SK-MEL-5 (cell line): Measurements from ENCODE around the gene SLC6A15. TPM values are rescaled to one million over a fixed set of nuclear protein-coding genes. Genes with fewer than 3 reads are reported as not detected.

Experiments used
- DNase-seq: peaks from one replicate; pipeline ENCODE4 v3.0.0-alpha.2; 2016; ENCODE audit warnings: low read depth, low spot score
- in situ Hi-C: cut with HindIII; loops from 2 replicates; pipeline ENCODE4 v1.10.0; 2016; ENCODE audit warnings: low sequenced_read_pairs, high pct_unique_total_duplicates, low pct_unique_long_range_greater_than_20kb
- total RNA-seq: library from RNA; depleted of rRNA; stranded (reverse); fragments of >200 nt; shearing (Covaris generic); gene quantifications from 2 replicates; pipeline ENCODE4 v1.2.3, GENCODE V29; 2014

The SLC6A15 gene
- total RNA-seq, 1 experiment from 2014 or later, result 101 TPM

GRCh38 chr12:84891106-84891838 is 21.3 kb downstream of the SLC6A15 start:
- no peak for DNase-seq
- in situ Hi-C loops, result no loop called here

GRCh38 chr12:84889818-84890217 is 22.8 kb downstream of the SLC6A15 start:
- in situ Hi-C loops, result loop anchor here (10.0 kb wide), 1 partner anchor 145 kb away; the partner anchor contains the start of genes LRRIQ1 and TSPAN19
- DNase-seq, result no peak

GRCh38 chr12:84888861-84889260 is 23.7 kb downstream of the SLC6A15 start:
- in situ Hi-C loops, result loop anchor here (10.0 kb wide), 1 partner anchor 146 kb away; the partner anchor contains the start of genes LRRIQ1 and TSPAN19
- no peak for DNase-seq

GRCh38 chr12:84877340-84877739 is 35.3 kb downstream of the SLC6A15 start:
- DNase-seq, result no peak
- in situ Hi-C loops, result no loop called here

GRCh38 chr12:84875241-84875640 is 37.4 kb downstream of the SLC6A15 start:
- DNase-seq, result peak; percentile 79
- in situ Hi-C loops, result no loop called here

GRCh38 chr12:84874825-84875139 is 37.8 kb downstream of the SLC6A15 start:
- in situ Hi-C loops, result no loop called here
- no peak for DNase-seq

- in situ Hi-C loops, result no loop called here
Observed at GRCh38 chr12:84874125-84874824, 38.3 kb downstream of the SLC6A15 start.

GRCh38 chr12:84862186-84862585 is 50.4 kb downstream of the SLC6A15 start:
- DNase-seq, result no peak
- in situ Hi-C loops, result no loop called here

More at GRCh38 chr12:84874125-84874824, 38.3 kb downstream of the SLC6A15 start:
- peak; percentile 82 for DNase-seq

- in situ Hi-C loops, result no loop called here
- DNase-seq, result no peak
Observed at GRCh38 chr12:84860718-84861117, 51.9 kb downstream of the SLC6A15 start.

- DNase-seq, result no peak
- in situ Hi-C loops, result no loop called here
Observed at GRCh38 chr12:84858796-84859195, 53.8 kb downstream of the SLC6A15 start.

GRCh38 chr12:84857525-84858208 is 54.9 kb downstream of the SLC6A15 start:
- no peak for DNase-seq
- in situ Hi-C loops, result no loop called here

GRCh38 chr12:84856156-84856900 is 56.3 kb downstream of the SLC6A15 start:
- in situ Hi-C loops, result no loop called here
- DNase-seq, result peak; percentile 16

- in situ Hi-C loops, result no loop called here
- DNase-seq, result no peak
Observed at GRCh38 chr12:84843593-84844144, 68.9 kb downstream of the SLC6A15 start.

GRCh38 chr12:84842406-84843013 is 70.1 kb downstream of the SLC6A15 start:
- peak; percentile 73 for DNase-seq
- in situ Hi-C loops, result no loop called here

- in situ Hi-C loops, result no loop called here
- DNase-seq, result no peak
Observed at GRCh38 chr12:84841591-84841990, 71.0 kb downstream of the SLC6A15 start.

- no peak for DNase-seq
- in situ Hi-C loops, result no loop called here
Observed at GRCh38 chr12:84840356-84840755, 72.2 kb downstream of the SLC6A15 start.

- DNase-seq, result no peak
- in situ Hi-C loops, result no loop called here
Observed at GRCh38 chr12:84826925-84827324, 85.7 kb downstream of the SLC6A15 start.
